GM19023 (cell line): ENCODE measurements around the gene PLAAT4.

Source experiments
- ATAC-seq: cut with Tn5 transposase; IDR thresholded peaks from one replicate; pipeline ENCODE4 v1.9.1; 2021; ENCODE audit warnings: mild to moderate bottlenecking, moderate library complexity; ENCODE audit not compliant: unreplicated experiment

Gene PLAAT4

GRCh38 chr11:63536669-63537292 lies at the start of gene PLAAT4:
Gene PLAAT4 (plus strand): TSS chr11:63536808. CDS start chr11:63536869, 61 bp downstream.
- no peak for ATAC-seq

GRCh38 chr11:63488789-63489188 lies 47.8 kb upstream of the PLAAT4 start:
- ATAC-seq = no peak

GRCh38 chr11:63489879-63490278 lies 46.7 kb upstream of the PLAAT4 start:
- ATAC-seq = no peak

GRCh38 chr11:63490551-63491239 lies 45.9 kb upstream of the PLAAT4 start, which contains the start of gene PLAAT5:
Gene PLAAT5 (minus strand): TSS chr11:63491167. CDS start chr11:63491034, 133 bp downstream.
- ATAC-seq = no peak

- no peak for ATAC-seq
Measured at GRCh38 chr11:63491240-63491587, 45.4 kb upstream of the PLAAT4 start.

- ATAC-seq = no peak
Measured at GRCh38 chr11:63491636-63492372, 44.8 kb upstream of the PLAAT4 start.

GRCh38 chr11:63492441-63492840 lies 44.2 kb upstream of the PLAAT4 start:
- no peak for ATAC-seq

GRCh38 chr11:63493127-63493526 lies 43.5 kb upstream of the PLAAT4 start:
- no peak for ATAC-seq

- no peak for ATAC-seq
Measured at GRCh38 chr11:63494975-63495374, 41.6 kb upstream of the PLAAT4 start.

- ATAC-seq = no peak
Measured at GRCh38 chr11:63499874-63500273, 36.7 kb upstream of the PLAAT4 start.

GRCh38 chr11:63501236-63501635 lies 35.4 kb upstream of the PLAAT4 start:
- ATAC-seq = no peak

GRCh38 chr11:63502252-63502820 lies 34.3 kb upstream of the PLAAT4 start:
- ATAC-seq = no peak

- ATAC-seq = no peak
Measured at GRCh38 chr11:63503492-63503891, 33.1 kb upstream of the PLAAT4 start.

GRCh38 chr11:63504054-63504453 lies 32.6 kb upstream of the PLAAT4 start:
- ATAC-seq = no peak

GRCh38 chr11:63504933-63505586 lies 31.5 kb upstream of the PLAAT4 start:
- ATAC-seq = no peak

- no peak for ATAC-seq
Measured at GRCh38 chr11:63505857-63506528, 30.6 kb upstream of the PLAAT4 start, which contains the start of gene LGALS12. Gene LGALS12 (plus strand): TSS chr11:63506084. CDS start chr11:63506459, 375 bp downstream.

GRCh38 chr11:63506876-63507275 lies 29.7 kb upstream of the PLAAT4 start:
- no peak for ATAC-seq

GRCh38 chr11:63507511-63507910 lies 29.1 kb upstream of the PLAAT4 start:
- no peak for ATAC-seq

GRCh38 chr11:63508009-63508408 lies 28.6 kb upstream of the PLAAT4 start:
- ATAC-seq = no peak

GRCh38 chr11:63508745-63509144 lies 27.9 kb upstream of the PLAAT4 start:
- ATAC-seq = no peak
